Left lung (tissue), 10 donors: Measurements from ENCODE around the gene ACTN1. TPM values are rescaled to one million over a fixed set of nuclear protein-coding genes. Genes with fewer than 3 reads are reported as not detected.
A peak's percentile ranks its signal among the peaks of the same experiment; 100 is the strongest.

Experiments used
- ATAC-seq: fragments of 200-7000 bp; cut with Tn5 transposase; one replicate; pipeline ENCODE4 v1.9.1; 2020; ENCODE audit warnings: moderate library complexity
- DNase-seq, 4 donors: peaks; one replicate each; pipeline ENCODE4 v3.0.0-alpha.2; 2013 to 2020
- H3K27ac ChIP-seq, 2 donors: fragments of 200-600 bp; sonication (generic) in 1 of 2; one replicate each; pipeline versions ENCODE4 v1.5.0 to v1.8.0; 2020 to 2021
- H3K27me3 ChIP-seq, 2 donors: fragments of 200-600 bp; sonication (generic) in 1 of 2; one replicate each; pipeline versions ENCODE4 v1.5.0 to v1.8.0; 2020 to 2021
- H3K36me3 ChIP-seq, 2 donors: fragments of 200-600 bp; sonication (generic) in 1 of 2; one replicate each; pipeline versions ENCODE4 v1.5.0 to v1.8.0; 2020 to 2021
- H3K4me1 ChIP-seq, 2 donors: fragments of 200-600 bp; one replicate each; pipeline ENCODE4 v1.8.0; 2021
- H3K4me3 ChIP-seq, 2 donors: fragments of 200-600 bp; sonication (generic) in 1 of 2; one replicate each; pipeline versions ENCODE4 v1.5.0 to v1.8.0; 2020 to 2021; ENCODE audit warnings: mild to moderate bottlenecking in 1 of 2
- H3K9me3 ChIP-seq, 2 donors: fragments of 200-600 bp; sonication (generic) in 1 of 2; one replicate each; pipeline versions ENCODE4 v1.5.0 to v1.8.0; 2020 to 2021
- intact Hi-C, 2 donors: fragments of 100-400 bp; cut with DNase I; formaldehyde crosslinking; loops; one replicate each; pipeline versions ENCODE4 v1.11.2 to v1.14.2; 2022
- polyA plus RNA-seq, 6 donors: library from polyadenylated mRNA; unstranded; fragments of 120-200 nt; gene quantifications; one replicate each; pipeline ENCODE4 v1.2.1, GENCODE V29; 2013; ENCODE audit not compliant: insufficient read length in 6 of 6
- total RNA-seq, 2 donors: library from RNA; stranded (reverse); fragmentation: NEBNext Ultra II Directional; extraction: Animal tissue kit (Norgen Biotek cat#: 25700); gene quantifications; one replicate each; pipeline ENCODE4 v1.2.1, GENCODE V29; 2021
- TF ChIP-seq, protein P1 (sequence below), 2 donors: fragments of 200-600 bp; sonication (generic) in 1 of 2; IDR thresholded peaks; one replicate each; pipeline versions ENCODE4 v1.5.0 to v1.8.0; 2021; ENCODE audit warnings: antibody characterized with exemption in 2 of 2
- donor health status: DM: no; HTN: yes; CAD: no.
- donor health status: DM: no; HTN: no; CAD: no.

Gene ACTN1
- total and polyA plus RNA-seq, 8 donors: 125 to 225 (median 146) TPM

DNA sequence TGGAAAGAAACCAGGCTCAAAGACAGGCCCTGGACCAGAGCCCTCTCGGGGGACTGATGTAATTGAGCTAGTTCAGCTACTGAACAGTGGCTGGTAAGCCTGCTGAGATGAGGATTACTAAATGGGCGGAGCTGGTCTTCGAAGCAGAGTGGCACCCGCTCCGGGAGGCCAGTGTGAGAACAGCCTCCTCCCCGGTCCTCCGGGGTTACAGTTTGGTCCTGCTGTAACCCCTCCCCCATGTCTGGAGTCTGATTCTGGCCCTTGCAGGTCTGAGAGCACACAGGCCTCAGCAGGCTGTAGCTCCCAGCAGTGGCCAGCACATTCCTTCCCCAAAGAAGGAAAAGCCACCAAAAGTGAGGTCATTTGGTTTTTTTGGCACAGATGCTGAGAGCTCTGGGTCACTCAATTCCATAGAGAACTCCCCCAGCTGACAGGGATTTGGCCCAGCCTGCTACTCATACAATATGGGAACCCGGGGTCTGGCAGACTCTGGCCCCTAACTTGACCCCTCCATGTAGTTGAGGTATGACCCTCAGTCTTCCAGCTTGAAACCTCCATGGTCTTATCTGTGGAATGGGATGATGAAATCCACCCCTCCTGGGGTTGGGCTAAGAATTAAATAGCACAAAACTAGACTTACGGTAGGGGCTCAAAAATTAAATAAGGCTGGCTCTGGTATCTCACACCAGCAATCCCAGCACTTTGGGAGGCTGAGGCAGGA lies 39.0 kb downstream of the ACTN1 start:
- Histone ChIP-seq H3K27ac (peak overlapping the region; percentile 67 to 93), H3K4me1 (peaks cover 39 to 95% of the 10 kb centered on the region in 2 donors), H3K36me3 (peaks cover 0 to 4% of the 10 kb centered on the region in 2 donors), H3K4me3 (no peak overlapping the region), H3K27me3 (no peaks in the 10 kb centered on the region), H3K9me3 (no peaks in the 10 kb centered on the region)
- intact Hi-C loops: no loop called here
- peak in 1 of 4 donors; percentile 64 for DNase-seq
- ATAC-seq: peak; percentile 53
- TF ChIP-seq, protein P1, sequence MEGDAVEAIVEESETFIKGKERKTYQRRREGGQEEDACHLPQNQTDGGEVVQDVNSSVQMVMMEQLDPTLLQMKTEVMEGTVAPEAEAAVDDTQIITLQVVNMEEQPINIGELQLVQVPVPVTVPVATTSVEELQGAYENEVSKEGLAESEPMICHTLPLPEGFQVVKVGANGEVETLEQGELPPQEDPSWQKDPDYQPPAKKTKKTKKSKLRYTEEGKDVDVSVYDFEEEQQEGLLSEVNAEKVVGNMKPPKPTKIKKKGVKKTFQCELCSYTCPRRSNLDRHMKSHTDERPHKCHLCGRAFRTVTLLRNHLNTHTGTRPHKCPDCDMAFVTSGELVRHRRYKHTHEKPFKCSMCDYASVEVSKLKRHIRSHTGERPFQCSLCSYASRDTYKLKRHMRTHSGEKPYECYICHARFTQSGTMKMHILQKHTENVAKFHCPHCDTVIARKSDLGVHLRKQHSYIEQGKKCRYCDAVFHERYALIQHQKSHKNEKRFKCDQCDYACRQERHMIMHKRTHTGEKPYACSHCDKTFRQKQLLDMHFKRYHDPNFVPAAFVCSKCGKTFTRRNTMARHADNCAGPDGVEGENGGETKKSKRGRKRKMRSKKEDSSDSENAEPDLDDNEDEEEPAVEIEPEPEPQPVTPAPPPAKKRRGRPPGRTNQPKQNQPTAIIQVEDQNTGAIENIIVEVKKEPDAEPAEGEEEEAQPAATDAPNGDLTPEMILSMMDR (IDR thresholded peaks at IDR 0.05): no peak

DNA sequence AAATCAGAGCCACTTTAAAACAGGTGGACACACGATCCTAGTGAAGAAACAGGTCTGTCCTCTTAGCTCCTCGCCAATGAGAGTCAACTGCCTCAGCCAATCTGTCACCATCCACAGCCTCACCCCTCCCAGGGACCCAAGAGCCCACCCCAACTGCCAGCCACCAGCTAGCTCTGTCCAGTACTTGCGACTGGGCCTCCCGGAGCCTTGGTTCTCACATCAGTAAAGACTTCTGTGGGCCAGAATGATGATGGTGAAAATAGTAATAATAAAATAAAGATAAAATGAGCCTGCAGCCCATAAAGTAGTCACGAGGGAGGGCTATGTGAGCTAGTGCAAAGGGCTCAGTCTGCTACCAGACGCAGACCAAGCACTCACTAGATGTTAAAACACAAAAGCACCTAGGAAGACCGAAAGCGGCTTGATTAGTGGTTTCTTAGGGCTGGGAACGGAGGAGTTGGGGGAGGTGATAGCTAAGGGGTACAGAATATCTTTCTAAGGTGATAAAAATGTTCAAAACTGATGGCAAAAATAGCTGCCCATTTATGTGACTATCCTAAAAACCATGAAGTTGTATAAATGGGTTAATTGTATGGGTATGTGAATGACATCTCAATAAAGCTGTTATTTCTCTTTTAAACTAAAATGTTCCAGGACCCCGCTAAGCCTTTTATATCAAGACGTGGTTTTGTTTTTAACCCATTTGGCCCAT lies 39.8 kb downstream of the ACTN1 start:
- H3K9me3 ChIP-seq: no peaks in the 10 kb centered on the region
- H3K4me1 ChIP-seq: peaks cover 37 to 96% of the 10 kb centered on the region in 2 donors
- no peaks in the 10 kb centered on the region for H3K27me3 ChIP-seq
- no peak overlapping the region for H3K4me3 ChIP-seq
- intact Hi-C loops: no loop called here
- ATAC-seq (no peak), DNase-seq (no peak)
- peaks cover 0 to 4% of the 10 kb centered on the region in 2 donors for H3K36me3 ChIP-seq
- TF ChIP-seq, protein P1 (IDR thresholded peaks at IDR 0.05): no peak
- H3K27ac ChIP-seq: peak overlapping the region; percentile 67 to 93

DNA sequence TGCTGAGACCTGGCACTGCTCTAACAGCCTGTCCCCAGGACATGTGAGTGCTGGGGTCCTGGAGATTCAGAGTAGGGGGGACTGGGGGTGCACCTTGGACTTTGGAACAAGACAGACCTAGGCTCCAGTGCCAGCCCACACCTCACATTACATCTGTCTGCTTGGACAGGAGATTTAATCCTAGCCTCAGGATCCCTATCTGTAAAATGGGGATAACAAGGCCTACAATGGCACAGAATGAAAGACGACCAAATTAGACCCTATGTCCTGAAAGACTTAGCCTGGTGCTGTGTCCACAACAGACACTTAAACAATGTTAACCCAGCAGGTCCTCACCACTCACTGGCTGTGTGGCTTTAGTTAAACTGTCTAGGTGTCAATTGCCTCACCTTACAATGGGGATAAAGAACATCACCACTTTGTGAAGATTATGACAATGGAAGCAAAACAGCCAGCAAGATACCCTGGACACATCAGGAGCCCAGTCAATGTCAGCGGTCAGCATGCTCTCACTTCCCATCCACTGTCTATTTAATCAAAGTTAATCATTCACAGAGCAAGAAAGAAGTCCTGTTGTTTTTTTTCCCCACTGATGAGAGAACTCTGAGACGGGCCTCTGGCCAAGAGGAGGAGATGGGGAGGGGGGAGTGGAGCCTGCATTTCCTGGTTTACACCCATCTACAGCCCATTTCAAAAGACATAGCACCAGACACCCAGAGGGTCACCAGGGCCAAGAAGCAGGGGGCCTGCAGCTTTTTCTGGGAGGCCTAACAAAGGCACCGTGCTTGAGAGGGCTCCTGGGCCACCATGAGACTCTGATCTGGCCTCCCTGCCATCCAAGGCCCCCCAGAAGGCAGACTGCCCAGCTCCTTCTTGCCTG lies 40.6 kb downstream of the ACTN1 start:
- Histone ChIP-seq H3K27ac (peak overlapping the region; percentile 67 to 93), H3K36me3 (peaks cover 0 to 4% of the 10 kb centered on the region in 2 donors), H3K4me1 (peaks cover 37 to 95% of the 10 kb centered on the region in 2 donors), H3K9me3 (no peaks in the 10 kb centered on the region), H3K4me3 (no peak overlapping the region), H3K27me3 (no peaks in the 10 kb centered on the region)
- intact Hi-C loops: no loop called here
- ATAC-seq (peak; percentile 15), DNase-seq (peak in 2 of 4 donors; percentile 64 to 79)
- TF ChIP-seq, protein P1 (IDR thresholded peaks at IDR 0.05): no peak

DNA sequence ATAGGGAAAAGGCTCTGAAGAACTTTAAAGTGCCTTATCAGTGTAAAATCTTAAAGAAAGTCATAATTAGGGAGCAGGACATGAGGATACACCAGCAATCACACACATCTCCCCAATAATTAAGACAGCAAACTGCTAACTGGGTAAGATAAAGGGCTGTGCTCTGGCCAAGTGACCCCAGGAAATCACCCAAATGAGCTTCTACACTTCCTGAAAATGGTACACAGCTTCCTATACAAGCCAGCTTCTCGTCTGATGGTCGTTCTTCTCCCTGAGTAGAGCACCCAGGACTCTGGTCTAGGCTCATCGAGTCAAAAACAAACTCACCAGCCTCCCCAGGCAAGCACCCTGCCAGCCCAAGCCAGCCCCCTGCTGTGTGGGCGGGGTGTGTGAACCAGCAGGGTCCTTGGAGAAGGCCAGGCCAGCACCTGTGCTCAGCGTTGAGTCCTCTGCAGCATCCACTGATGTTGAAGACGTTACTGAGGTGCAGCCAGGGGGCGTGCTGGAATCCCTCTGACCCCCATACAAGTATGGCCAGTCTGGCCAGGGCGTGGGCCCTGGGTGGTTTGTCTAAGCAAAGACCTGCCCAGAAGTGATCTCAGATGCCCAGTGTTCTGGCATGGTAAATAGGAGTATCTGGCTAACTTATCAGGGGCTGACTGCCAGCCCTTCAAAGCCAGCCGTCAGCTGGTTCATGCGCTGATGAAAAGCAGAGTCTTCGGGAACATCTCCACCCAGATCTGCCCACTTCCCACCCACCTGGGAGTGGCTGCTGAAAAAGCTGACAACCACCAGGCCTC lies 41.4 kb downstream of the ACTN1 start:
- ATAC-seq: peak; percentile 8
- TF ChIP-seq, protein P1 (IDR thresholded peaks at IDR 0.05): peak in 1 of 2 donors; percentile 7
- H3K36me3 ChIP-seq: peaks cover 0 to 3% of the 10 kb centered on the region in 2 donors
- DNase-seq: no peak
- H3K27ac ChIP-seq: peak overlapping the region; percentile 67 to 93
- H3K9me3 ChIP-seq: no peaks in the 10 kb centered on the region
- no peak overlapping the region for H3K4me3 ChIP-seq
- H3K4me1 ChIP-seq: peaks cover 36 to 95% of the 10 kb centered on the region in 2 donors
- no peaks in the 10 kb centered on the region for H3K27me3 ChIP-seq
- intact Hi-C loops: no loop called here
